Liver (tissue), 9 donors: ENCODE data around the gene RNF34. TPM values are rescaled to one million over a fixed set of nuclear protein-coding genes. Genes with fewer than 3 reads are reported as not detected.

Experiments used
- DNase-seq: peaks from one replicate; pipeline ENCODE4 v3.0.0-alpha.2; 2017; ENCODE audit warnings: low spot score
- H3K27ac ChIP-seq, 2 donors: one replicate each; pipeline ENCODE4 v1.7.0; 2013; ENCODE audit warnings: inconsistent platforms in 2 of 2, low read length in 2 of 2, control low read depth in 1 of 2, low read depth in 1 of 2, mild to moderate bottlenecking in 1 of 2
- H3K27me3 ChIP-seq, 4 donors: one replicate each; pipeline versions ENCODE4 v1.6.1 to v1.7.0; 2013; ENCODE audit warnings: low read length in 3 of 4, inconsistent platforms in 1 of 4, mild to moderate bottlenecking in 1 of 4, moderate library complexity in 1 of 4; ENCODE audit not compliant: control insufficient read depth in 4 of 4, insufficient read depth in 4 of 4
- H3K36me3 ChIP-seq, 4 donors: one replicate each; pipeline versions ENCODE4 v1.6.1 to v1.7.0; 2013; ENCODE audit warnings: low read length in 3 of 4, mild to moderate bottlenecking in 3 of 4, low read depth in 1 of 4, moderate library complexity in 1 of 4; ENCODE audit not compliant: control insufficient read depth in 4 of 4, insufficient read depth in 3 of 4
- H3K4me1 ChIP-seq, 4 donors: one replicate each; pipeline versions ENCODE4 v1.6.1 to v1.7.0; 2013; ENCODE audit warnings: low read length in 3 of 4, mild to moderate bottlenecking in 3 of 4, moderate library complexity in 1 of 4; ENCODE audit not compliant: control insufficient read depth in 4 of 4, insufficient read depth in 4 of 4
- H3K4me3 ChIP-seq, 3 donors: one replicate each; pipeline versions ENCODE4 v1.6.1 to v1.7.0; 2013; ENCODE audit warnings: low read length in 3 of 3, control low read depth in 1 of 3, low read depth in 1 of 3, mild to moderate bottlenecking in 1 of 3
- H3K9ac ChIP-seq, 2 donors: one replicate each; pipeline ENCODE4 v1.7.0; 2013; ENCODE audit warnings: low read length in 2 of 2, mild to moderate bottlenecking in 2 of 2, moderate library complexity in 2 of 2, control low read depth in 1 of 2, low read depth in 1 of 2
- H3K9me3 ChIP-seq, 4 donors: one replicate each; pipeline versions ENCODE4 v1.6.1 to v1.7.0; 2013; ENCODE audit warnings: low read length in 3 of 4; ENCODE audit not compliant: control insufficient read depth in 4 of 4
- ATF3 ChIP-seq: IDR thresholded peaks from 2 replicates; pipeline ENCODE4 v1.6.1; 2016; ENCODE audit warnings: antibody characterized with exemption
- EGR1 ChIP-seq, 2 donors: IDR thresholded peaks; 2 replicates each; pipeline ENCODE4 v1.6.1; 2016 to 2018; ENCODE audit warnings: antibody characterized with exemption in 2 of 2, low read depth in 2 of 2
- FOXA1 ChIP-seq: IDR thresholded peaks from 2 replicates; pipeline ENCODE4 v1.6.1; 2016; ENCODE audit warnings: antibody characterized with exemption
- FOXA2 ChIP-seq: IDR thresholded peaks from 2 replicates; pipeline ENCODE4 v1.6.1; 2016; ENCODE audit warnings: antibody characterized with exemption
- GABPA ChIP-seq, 2 donors: IDR thresholded peaks in 1 of 2; conservative IDR thresholded peaks in 1 of 2; 2 replicates each; pipeline ENCODE4 v1.6.1; 2016; ENCODE audit warnings: antibody characterized with exemption in 2 of 2, mild to moderate bottlenecking in 1 of 2, moderate library complexity in 1 of 2
- HNF4A ChIP-seq, 2 donors: conservative IDR thresholded peaks; 2 replicates each; pipeline ENCODE4 v1.6.1; 2016; ENCODE audit warnings: antibody characterized with exemption in 2 of 2, mild to moderate bottlenecking in 2 of 2
- HNF4G ChIP-seq: IDR thresholded peaks from 2 replicates; pipeline ENCODE4 v1.6.1; 2016; ENCODE audit warnings: antibody characterized with exemption
- JUND ChIP-seq, 2 donors: IDR thresholded peaks; 2 replicates each; pipeline ENCODE4 v1.6.1; 2016; ENCODE audit warnings: antibody characterized with exemption in 2 of 2
- MAX ChIP-seq: IDR thresholded peaks from 2 replicates; pipeline ENCODE4 v1.6.1; 2016; ENCODE audit warnings: antibody characterized with exemption
- NR2F2 ChIP-seq: IDR thresholded peaks from 2 replicates; pipeline ENCODE4 v1.6.1; 2016; ENCODE audit warnings: antibody characterized with exemption
- RAD21 ChIP-seq, 2 donors: IDR thresholded peaks; 2 replicates each; pipeline ENCODE4 v1.6.1; 2016; ENCODE audit warnings: antibody characterized with exemption in 2 of 2, mild to moderate bottlenecking in 2 of 2
- REST ChIP-seq: IDR thresholded peaks from 2 replicates; pipeline ENCODE4 v1.6.1; 2016; ENCODE audit warnings: antibody characterized with exemption, mild to moderate bottlenecking
- RXRA ChIP-seq, 2 donors: IDR thresholded peaks; 2 replicates each; pipeline ENCODE4 v1.6.1; 2017 to 2018; ENCODE audit warnings: antibody characterized with exemption in 2 of 2, mild to moderate bottlenecking in 1 of 2
- SP1 ChIP-seq: IDR thresholded peaks from 2 replicates; pipeline ENCODE4 v1.6.1; 2018; ENCODE audit warnings: antibody characterized with exemption, mild to moderate bottlenecking
- TAF1 ChIP-seq: conservative IDR thresholded peaks from 2 replicates; pipeline ENCODE4 v1.6.1; 2016; ENCODE audit warnings: antibody characterized with exemption, mild to moderate bottlenecking
- YY1 ChIP-seq: IDR thresholded peaks from 2 replicates; pipeline ENCODE4 v1.6.1; 2016; ENCODE audit warnings: antibody characterized with exemption, mild to moderate bottlenecking
- ZBTB33 ChIP-seq: IDR thresholded peaks from 2 replicates; pipeline ENCODE4 v1.6.1; 2016; ENCODE audit warnings: antibody characterized with exemption
- WGBS: extraction: QIAGEN DNeasy Blood & Tissue Kit; methylation state at CpG from one replicate; pipeline ENCODE4 v1.1.7; 2013; 5-methylcytosine and 5-hydroxymethylcytosine counted together
- polyA plus RNA-seq, 2 donors: library from polyadenylated mRNA; stranded (reverse) in 1 of 2; unstranded in 1 of 2; fragments of 200-250 nt in 1 of 2; fragments of >200 nt in 1 of 2; fragmentation: Nextera tagmentation in 1 of 2; extraction: Ambion mirVana in 1 of 2; gene quantifications; one replicate each; pipeline versions ENCODE4 v1.2.1 to v1.2.3, GENCODE V29; 2013 to 2015
- total RNA-seq, 2 donors: library from RNA; depleted of rRNA; stranded (reverse); fragments of >200 nt; gene quantifications; one replicate each; pipeline ENCODE4 v1.2.3, GENCODE V29; 2014
- donor health status: healthy.
- donor health status: healthy.
- donor health status: healthy.
- donor health status: healthy.
- donor health status: healthy.

The RNF34 gene
- total and polyA plus RNA-seq, 4 donors = 9.5 to 27.7 (median 17.9) TPM

GRCh38 chr12:121423253-121423652, 23.3 kb downstream of the RNF34 start:
- no peaks in the 10 kb centered on the region for H3K9me3 ChIP-seq
- DNase-seq = no peak
- no peaks in the 10 kb centered on the region for H3K4me1 ChIP-seq
- WGBS = 97% methylated on average over 14 of the region's 14 CpGs
- no peaks in the 10 kb centered on the region for H3K27me3 ChIP-seq
- H3K36me3 ChIP-seq = peaks cover 5 to 60% (median 45%) of the 10 kb centered on the region in 4 donors
- no peak overlapping the region for H3K27ac ChIP-seq
- no peak overlapping the region for H3K4me3 ChIP-seq
- no peak for TF ChIP-seq JUND (IDR thresholded peaks at IDR 0.05)
- TF ChIP-seq GABPA (IDR thresholded peaks at IDR 0.05 in 1 of 2, conservative IDR thresholded peaks at IDR 0.05 in 1 of 2) = no peak
- TF ChIP-seq TAF1 = no peak
- TF ChIP-seq MAX = no peak
- no peak for TF ChIP-seq FOXA2
- no peak for TF ChIP-seq FOXA1
- TF ChIP-seq REST = no peak
- no peak for TF ChIP-seq HNF4G
- no peak for TF ChIP-seq NR2F2
- no peak for TF ChIP-seq RAD21 (IDR thresholded peaks at IDR 0.05)
- no peak for TF ChIP-seq ATF3
- H3K9ac ChIP-seq = no peak overlapping the region

GRCh38 chr12:121423682-121424623, 24.0 kb downstream of the RNF34 start:
- no peak overlapping the region for H3K27ac ChIP-seq
- 96% methylated on average over 13 of the region's 13 CpGs for WGBS

More at GRCh38 chr12:121423682-121424623, 24.0 kb downstream of the RNF34 start:
- Histone ChIP-seq H3K9ac (no peak overlapping the region), H3K4me3 (no peak overlapping the region), H3K9me3 (no peaks in the 10 kb centered on the region), H3K27me3 (no peaks in the 10 kb centered on the region), H3K36me3 (peaks cover 5 to 67% (median 50%) of the 10 kb centered on the region in 4 donors), H3K4me1 (no peaks in the 10 kb centered on the region)
- TF ChIP-seq TAF1 (no peak), FOXA2 (no peak), NR2F2 (no peak), HNF4G (no peak), SP1 (no peak), MAX (no peak), HNF4A (conservative IDR thresholded peaks at IDR 0.05) (no peak), RAD21 (IDR thresholded peaks at IDR 0.05) (no peak), REST (no peak), YY1 (no peak), ATF3 (no peak), EGR1 (IDR thresholded peaks at IDR 0.05; ENCODE audit: low read depth in 2 of 2) (no peak), ZBTB33 (no peak), JUND (IDR thresholded peaks at IDR 0.05) (no peak), RXRA (IDR thresholded peaks at IDR 0.05) (no peak)
- DNase-seq = no peak
